H9 (cell line): ENCODE results near the gene PPARA. TPM values are rescaled to one million over a fixed set of nuclear protein-coding genes. Genes with fewer than 3 reads are reported as not detected.

Experiments used
- DNase-seq: peaks from one replicate; pipeline ENCODE4 v3.0.0-alpha.2; 2017
- H2AFZ ChIP-seq: one replicate; pipeline ENCODE4 v1.6.1; 2013; ENCODE audit warnings: mild to moderate bottlenecking, low read length, control low read depth, moderate library complexity
- H2AK5ac ChIP-seq: 2 replicates; pipeline ENCODE4 v1.6.1; 2013; ENCODE audit warnings: low read length, control low read depth, mixed read lengths; ENCODE audit not compliant: insufficient read length
- H2BK120ac ChIP-seq: one replicate; pipeline ENCODE4 v1.6.1; 2013; ENCODE audit warnings: low read depth, mild to moderate bottlenecking, low read length, control low read depth, inconsistent platforms; ENCODE audit not compliant: poor library complexity, severe bottlenecking
- H2BK12ac ChIP-seq: 2 replicates; pipeline ENCODE4 v1.6.1; 2013; ENCODE audit warnings: low read length, control low read depth, mixed read lengths, low read depth; ENCODE audit not compliant: insufficient read length
- H2BK15ac ChIP-seq: 2 replicates; pipeline ENCODE4 v1.6.1; 2013; ENCODE audit warnings: low read depth, low read length, control low read depth
- H2BK20ac ChIP-seq: one replicate; pipeline ENCODE4 v1.6.1; 2013; ENCODE audit warnings: low read depth, mild to moderate bottlenecking, low read length, control low read depth, inconsistent platforms; ENCODE audit not compliant: poor library complexity, severe bottlenecking
- H2BK5ac ChIP-seq: 2 replicates; pipeline ENCODE4 v1.6.1; 2013; ENCODE audit warnings: low read length, control low read depth, mixed read lengths; ENCODE audit not compliant: insufficient read length
- H3K14ac ChIP-seq: 2 replicates; pipeline ENCODE4 v1.6.1; 2013; ENCODE audit warnings: low read length, control low read depth; ENCODE audit not compliant: insufficient read depth
- H3K18ac ChIP-seq: 2 replicates; pipeline ENCODE4 v1.6.1; 2013; ENCODE audit warnings: low read depth, mild to moderate bottlenecking, mixed read lengths, low read length, control low read depth; ENCODE audit not compliant: insufficient read length
- H3K23ac ChIP-seq: 2 replicates; pipeline ENCODE4 v1.6.1; 2013; ENCODE audit warnings: low read length, control low read depth, mixed read lengths, low read depth; ENCODE audit not compliant: insufficient read length
- H3K23me2 ChIP-seq: 2 replicates; pipeline ENCODE4 v1.6.1; 2013; ENCODE audit warnings: low read depth, mild to moderate bottlenecking, mixed read lengths, low read length, control low read depth; ENCODE audit not compliant: insufficient read length, poor library complexity, severe bottlenecking
- H3K27ac ChIP-seq: 2 replicates; pipeline ENCODE4 v1.5.1; 2013; ENCODE audit warnings: low read length, control low read depth, mixed read lengths, low read depth; ENCODE audit not compliant: insufficient read length
- H3K27me3 ChIP-seq: 2 replicates; pipeline ENCODE4 v1.6.1; 2013; ENCODE audit warnings: low read length, control low read depth, inconsistent platforms; ENCODE audit not compliant: insufficient read depth
- H3K4ac ChIP-seq: 2 replicates; pipeline ENCODE4 v1.6.1; 2013; ENCODE audit warnings: low read depth, mild to moderate bottlenecking, control low read depth, inconsistent platforms, low read length, moderate library complexity
- H3K4me1 ChIP-seq: 2 replicates; pipeline ENCODE4 v1.6.1; 2013; ENCODE audit warnings: low read length, control low read depth, inconsistent platforms; ENCODE audit not compliant: insufficient read depth
- H3K4me2 ChIP-seq: 2 replicates; pipeline ENCODE4 v1.6.1; 2013; ENCODE audit warnings: low read length, control low read depth, mixed read lengths; ENCODE audit not compliant: insufficient read length, insufficient read depth
- H3K56ac ChIP-seq: 2 replicates; pipeline ENCODE4 v1.6.1; 2013; ENCODE audit warnings: low read depth, mild to moderate bottlenecking, mixed read lengths, low read length, control low read depth; ENCODE audit not compliant: insufficient read length
- H3K79me1 ChIP-seq: 2 replicates; pipeline ENCODE4 v1.6.1; 2013; ENCODE audit warnings: low read depth, mild to moderate bottlenecking, moderate library complexity, low read length, control low read depth, inconsistent platforms; ENCODE audit not compliant: insufficient read depth, poor library complexity, severe bottlenecking
- H3K79me2 ChIP-seq: 2 replicates; pipeline ENCODE4 v1.6.1; 2013; ENCODE audit warnings: low read length, control low read depth, inconsistent platforms; ENCODE audit not compliant: insufficient read depth
- H3K9ac ChIP-seq: 2 replicates; pipeline ENCODE4 v1.6.1; 2013; ENCODE audit warnings: low read length, control low read depth, mixed read lengths; ENCODE audit not compliant: insufficient read length; ENCODE audit errors: extremely low read depth
- H3K9me3 ChIP-seq: one replicate; pipeline ENCODE4 v1.6.1; 2013; ENCODE audit warnings: low read depth, low read length, inconsistent platforms; ENCODE audit not compliant: control insufficient read depth
- H3T11ph ChIP-seq: one replicate; pipeline ENCODE4 v1.6.1; 2013; ENCODE audit warnings: mild to moderate bottlenecking, low read length, control low read depth, inconsistent platforms
- H4K20me1 ChIP-seq: one replicate; pipeline ENCODE4 v1.6.1; 2013; ENCODE audit not compliant: control insufficient read depth, insufficient read length, insufficient read depth
- H4K5ac ChIP-seq: 2 replicates; pipeline ENCODE4 v1.6.1; 2013; ENCODE audit warnings: low read depth, mild to moderate bottlenecking, mixed read lengths, low read length, control low read depth; ENCODE audit not compliant: insufficient read length
- H4K8ac ChIP-seq: replicated peaks from 2 replicates; pipeline ENCODE4 v1.6.1; 2013; ENCODE audit warnings: low read length, control low read depth, mixed read lengths, low read depth; ENCODE audit not compliant: insufficient read length
- H4K91ac ChIP-seq: 2 replicates; pipeline ENCODE4 v1.6.1; 2013; ENCODE audit warnings: low read depth, mild to moderate bottlenecking, moderate library complexity, mixed read lengths, low read length, control low read depth; ENCODE audit not compliant: insufficient read length
- H3K27ac Mint-ChIP-seq, 3 experiments: 2 replicates in 2 of 3; 3 replicates in 1 of 3; pipeline ENCODE4 v1.8.0; 2020 to 2021; ENCODE audit warnings: mixed read lengths in 3 of 3, mild to moderate bottlenecking in 1 of 3, moderate library complexity in 1 of 3
- H3K27me3 Mint-ChIP-seq: 2 replicates; pipeline ENCODE4 v1.8.0; 2021; ENCODE audit warnings: low read depth, mild to moderate bottlenecking, moderate library complexity, mixed read lengths
- H3K36me3 Mint-ChIP-seq, 3 experiments: 2 replicates in 2 of 3; 3 replicates in 1 of 3; pipeline ENCODE4 v1.8.0; 2020 to 2021; ENCODE audit warnings: low read depth in 3 of 3, mixed read lengths in 3 of 3; ENCODE audit not compliant: insufficient read depth in 1 of 3
- H3K4me1 Mint-ChIP-seq, 2 experiments: 2 replicates each; pipeline ENCODE4 v1.8.0; 2020; ENCODE audit warnings: mixed read lengths in 2 of 2
- H3K4me3 Mint-ChIP-seq, 2 experiments: 2 replicates in 1 of 2; 3 replicates in 1 of 2; pipeline ENCODE4 v1.8.0; 2020 to 2021; ENCODE audit warnings: mild to moderate bottlenecking in 2 of 2, mixed read lengths in 2 of 2, moderate library complexity in 1 of 2
- H3K9me3 Mint-ChIP-seq, 2 experiments: 2 replicates in 1 of 2; 3 replicates in 1 of 2; pipeline ENCODE4 v1.8.0; 2020; ENCODE audit warnings: mild to moderate bottlenecking in 2 of 2, mixed read lengths in 2 of 2, moderate library complexity in 1 of 2
- CTCF ChIP-seq: fragments of 200-600 bp; sonication (generic); conservative IDR thresholded peaks from 3 replicates; pipeline ENCODE4 v1.8.0; 2021; ENCODE audit warnings: antibody characterized with exemption, mild to moderate bottlenecking
- WGBS: extraction: QIAGEN DNeasy Blood & Tissue Kit; methylation state at CpG from one replicate; pipeline ENCODE4 v1.1.7; 2013; ENCODE audit warnings: missing lambda C conversion rate, low lambda C conversion rate, mixed read lengths; ENCODE audit not compliant: insufficient read length; ENCODE audit errors: extremely low coverage; 5-methylcytosine and 5-hydroxymethylcytosine counted together
- total RNA-seq: library from RNA; stranded (reverse); gene quantifications from 2 replicates; pipeline ENCODE4 v1.2.1, GENCODE V29; 2021

Gene PPARA
- total RNA-seq, 1 experiment from 2014 or later, result 7.3 TPM

GRCh38 chr22:46142548-46143490 lies 7.5 kb upstream of the PPARA start:
- Mint-ChIP-seq H3K9me3 (no peaks in the 10 kb centered on the region; a peak in 1 of 5 replicates), H3K27ac (no peak overlapping the region; a peak in 2 of 7 replicates), H3K4me1 (peaks cover 7% of the 10 kb centered on the region in 2 experiments), H3K4me3 (no peak overlapping the region), H3K27me3 (peaks cover 31% of the 10 kb centered on the region), H3K36me3 (no peaks in the 10 kb centered on the region)
- H3K4me2 ChIP-seq, result no peak overlapping the region
- no peak overlapping the region for H3K27ac ChIP-seq
- no peak overlapping the region for H3K56ac ChIP-seq
- H2BK120ac ChIP-seq, result no peak overlapping the region
- H3K27me3 ChIP-seq, result no peaks in the 10 kb centered on the region
- H3K79me1 ChIP-seq, result no peaks in the 10 kb centered on the region
- H2BK15ac ChIP-seq, result no peak overlapping the region
- no peak for TF ChIP-seq CTCF
- no peak overlapping the region for H3K4ac ChIP-seq
- H3T11ph ChIP-seq, result no peak overlapping the region
- H3K23ac ChIP-seq, result no peak overlapping the region
- no peak overlapping the region for H4K91ac ChIP-seq
- no peak overlapping the region for H3K14ac ChIP-seq
- H4K20me1 ChIP-seq, result no peaks in the 10 kb centered on the region
- no peak overlapping the region for H4K8ac ChIP-seq
- H3K9me3 ChIP-seq, result no peaks in the 10 kb centered on the region
- H2BK12ac ChIP-seq, result no peak overlapping the region
- WGBS, result no CpG with 5 or more reads among the region's 14 CpGs
- H4K5ac ChIP-seq, result no peak overlapping the region
- H3K23me2 ChIP-seq, result no peaks in the 10 kb centered on the region
- H3K9ac ChIP-seq, result no peak overlapping the region
- H2AFZ ChIP-seq, result no peak overlapping the region
- no peak overlapping the region for H2BK5ac ChIP-seq
- H2AK5ac ChIP-seq, result no peak overlapping the region
- no peak overlapping the region for H3K18ac ChIP-seq
- no peak for DNase-seq
- no peaks in the 10 kb centered on the region for H3K79me2 ChIP-seq
- H3K4me1 ChIP-seq, result no peaks in the 10 kb centered on the region
- no peak overlapping the region for H2BK20ac ChIP-seq
